Activated CD4-positive, alpha-beta T cell treated with anti-CD3 and anti-CD28 coated beads, Interleukin-2, Interleukin-4, amounts not matched to agents 100 ng/mL and 50 ng/mL, durations not matched to agents 16 hours and 8 hours (primary cell): ENCODE measurements around the gene C2CD4B.

Source experiments
- DNase-seq: peaks from one replicate; pipeline ENCODE4 v3.0.0-alpha.2; 2020; ENCODE audit warnings: low spot score

The C2CD4B gene

DNA sequence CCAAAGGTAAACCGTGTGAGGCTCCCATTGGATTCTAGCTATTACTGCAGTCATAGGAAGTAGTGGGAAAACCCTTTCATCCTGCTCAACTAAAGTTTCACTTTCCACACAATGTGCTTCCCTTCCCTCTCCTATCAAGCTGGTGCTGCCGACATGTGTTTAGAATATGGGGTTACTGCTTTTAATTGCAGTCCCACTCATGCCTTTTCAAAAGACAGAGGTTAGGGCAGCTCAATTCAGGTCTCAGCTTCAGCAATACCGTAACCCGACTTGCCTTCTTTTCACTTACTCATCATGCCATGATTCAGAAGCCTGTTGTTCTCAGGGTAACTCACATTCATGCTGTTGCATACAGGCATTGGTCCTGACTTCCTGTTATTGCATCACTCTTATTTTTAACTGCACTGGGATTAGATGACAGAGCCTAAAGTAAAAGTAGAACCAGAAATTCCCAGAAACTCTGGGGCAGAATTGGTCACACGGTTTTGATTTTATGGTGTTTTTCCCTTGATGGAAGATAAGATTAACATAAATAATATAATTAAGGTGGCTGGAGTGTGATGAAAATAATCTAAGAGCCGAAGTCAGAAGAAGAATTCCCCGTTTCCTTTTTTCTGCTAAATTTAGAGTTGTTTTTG lies 45.7 kb downstream of the C2CD4B start:
- peak; percentile 79 for DNase-seq

DNA sequence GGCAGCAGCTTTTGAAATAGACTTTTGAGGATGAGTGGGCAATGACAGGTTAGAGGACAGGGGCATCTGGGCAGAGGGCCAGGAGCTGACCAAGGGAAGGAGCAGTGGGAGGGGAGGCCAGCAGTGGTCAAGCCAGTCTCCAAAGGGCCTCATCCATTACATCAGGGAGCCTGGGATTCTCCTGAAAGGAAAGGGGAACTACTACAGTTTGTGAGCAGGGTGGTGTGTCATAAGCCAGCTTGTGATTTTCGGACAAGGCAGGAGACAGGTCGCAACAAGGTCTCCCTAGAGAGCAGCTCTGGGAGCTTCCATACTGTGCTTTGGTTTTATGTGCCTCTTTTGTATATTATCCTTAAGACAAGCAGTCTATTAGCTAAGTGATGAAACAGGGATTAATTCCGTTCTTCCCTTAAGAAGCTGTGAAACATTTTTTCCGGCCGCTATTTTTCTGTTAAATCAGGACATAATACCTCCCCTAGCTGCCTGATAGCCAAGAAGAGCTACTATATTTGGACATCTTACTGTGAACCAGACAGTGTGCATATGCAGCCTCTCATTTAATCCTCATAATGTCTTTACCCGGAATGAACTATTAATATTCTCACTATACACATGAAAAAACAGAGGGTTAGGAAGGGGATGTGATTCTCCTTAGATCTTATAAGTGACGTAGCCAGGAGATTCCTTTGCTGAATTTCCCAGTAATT lies 46.4 kb downstream of the C2CD4B start:
- DNase-seq: no peak

DNA sequence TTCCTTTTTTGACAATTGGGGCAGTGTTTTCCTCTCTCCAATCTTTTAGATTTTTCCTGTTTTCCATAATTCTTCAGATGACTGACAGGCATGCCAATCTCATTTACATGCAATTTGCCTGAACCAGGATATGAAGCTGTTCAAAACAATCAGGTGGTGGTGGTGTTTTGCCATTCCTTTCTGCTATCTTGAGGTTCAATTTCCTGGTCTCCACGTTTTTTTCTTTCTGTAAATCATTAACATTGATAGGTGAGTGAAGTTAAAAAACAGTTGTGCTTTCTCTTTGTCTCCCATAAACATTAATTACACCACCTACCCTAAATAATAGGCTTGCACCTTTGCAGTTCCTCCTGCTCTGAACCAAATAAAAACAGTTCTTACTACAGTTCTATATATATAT lies 49.2 kb downstream of the C2CD4B start:
- no peak for DNase-seq
